ENCODE results near the gene SRP68. TPM values are rescaled to one million over a fixed set of nuclear protein-coding genes. Genes with fewer than 3 reads are reported as not detected.

Gene SRP68
- total and polyA plus RNA-seq, 2 of the 4 experiments (the other 2 are of a cell fraction), result 47.1 to 82.6 TPM

GRCh38 chr17:76097716-76098295, 25.5 kb upstream of the SRP68 start:
- no peak overlapping the region for H3K4ac ChIP-seq (ENCODE audit: low read depth, low read length)
- no peak overlapping the region for H4K8ac ChIP-seq (ENCODE audit: low read depth in 2 of 2, low read length in 2 of 2)
- H3K9ac ChIP-seq (ENCODE audit: low read depth, low read length), result no peak overlapping the region
- H3K27ac ChIP-seq (ENCODE audit: insufficient read depth, low read length), result no peak overlapping the region
- no peak overlapping the region for H2BK15ac ChIP-seq (ENCODE audit: low read depth, low read length)
- no peak overlapping the region for H2BK5ac ChIP-seq (ENCODE audit: low read depth, low read length, poor library complexity, severe bottlenecking)
- dilution Hi-C loops (cut with HindIII; ENCODE audit: low sequenced_read_pairs, unreplicated experiment) (no loop called here), in situ Hi-C loops (cut with MboI; ENCODE audit: low sequenced_read_pairs) (no loop called here), intact Hi-C loops (cut with micrococcal nuclease) (no loop called here)
- peaks cover 48% of the 10 kb centered on the region for H3K36me3 ChIP-seq (ENCODE audit: control insufficient read depth, insufficient read depth, low read length)
- WGBS, 2 experiments (ENCODE audit: extremely low coverage in 2 of 2, insufficient read length in 1 of 2), result 95% methylated on average over 11 of the region's 19 CpGs; no CpG with 5 or more reads in 1 of the 2 experiments
- peaks cover 2% of the 10 kb centered on the region; the same call in 1 of the 2 replicates for H3K4me1 ChIP-seq (ENCODE audit: control insufficient read depth, insufficient read depth, low read length)
- H3K4me2 ChIP-seq (ENCODE audit: low read depth, low read length), result no peak overlapping the region
- ChIA-PET CTCF (no interaction called here), POLR2A (ENCODE audit: unreplicated experiment) (no interaction called here)
- H3K79me1 ChIP-seq (ENCODE audit: low read depth in 1 of 2, low read length in 2 of 2), result peaks cover 18 to 35% of the 10 kb centered on the region in 2 experiments
- no TSS peak for BruUV-seq (replicated peaks)
- 0 out of 2 replicates have a peak, but pooled peaks cover 3% of the 10 kb centered on the region for H3K9me1 ChIP-seq (ENCODE audit: insufficient read depth, low read length)
- H3K56ac ChIP-seq (ENCODE audit: extremely low read depth, insufficient read depth, low read length), result no peak overlapping the region
- DNase-seq (no peak), ATAC-seq (ENCODE audit: low read depth) (no peak)
- no peak overlapping the region for H3K23ac ChIP-seq (ENCODE audit: low read depth, low read length)
- H3K27me3 ChIP-seq (ENCODE audit: control insufficient read depth, insufficient read depth, low read length), result no peaks in the 10 kb centered on the region
- TF ChIP-seq MXI1 (IDR thresholded peaks at IDR 0.05; ENCODE audit: borderline replicate concordance, low read depth, low read length) (no peak), CTCF (conservative IDR thresholded peaks at IDR 0.05; ENCODE audit: low read depth, low read length) (no peak), USF2 (IDR thresholded peaks at IDR 0.05; ENCODE audit: low read depth, low read length) (no peak)
- no peak overlapping the region for H2BK20ac ChIP-seq (ENCODE audit: low read depth, low read length)
- no peak overlapping the region for H4K91ac ChIP-seq (ENCODE audit: insufficient read depth, low read depth, low read length)
- H3K18ac ChIP-seq (ENCODE audit: low read depth, low read length), result no peak overlapping the region
- H3K4me3 ChIP-seq (ENCODE audit: insufficient read depth, low read depth, low read length), result no peak overlapping the region
- H3K9me3 ChIP-seq (ENCODE audit: control insufficient read depth, insufficient read depth, low read length), result no peaks in the 10 kb centered on the region
- no peak overlapping the region for H4K5ac ChIP-seq (ENCODE audit: low read depth, low read length)
- peaks cover 2% of the 10 kb centered on the region; the same call in 1 of the 2 replicates for H4K20me1 ChIP-seq (ENCODE audit: insufficient read depth, low read length)
- H2AK9ac ChIP-seq (replicated peaks; ENCODE audit: low read depth, low read length, poor library complexity), result peak overlapping the region; percentile 9
- H2BK120ac ChIP-seq (ENCODE audit: low read depth, low read length), result no peak overlapping the region
- no peak overlapping the region for H2AFZ ChIP-seq (replicated peaks; ENCODE audit: low read length, poor library complexity)
- H3K14ac ChIP-seq (replicated peaks; ENCODE audit: low read depth, low read length), result no peak overlapping the region
- H2AK5ac ChIP-seq (ENCODE audit: low read depth, low read length), result no peak overlapping the region

All from IMR-90 (cell line).